ENCODE results near the gene SH2D4B.

- TF ChIP-seq CTCF (conservative IDR thresholded peaks at IDR 0.05; ENCODE audit: low read length) (no peak), EZH2phosphoT487 (IDR thresholded peaks at IDR 0.05; ENCODE audit: borderline replicate concordance, low read depth, low read length) (no peak)
Observed at GRCh38 chr10:80589726-80590373, 52.1 kb downstream of the SH2D4B start.

Measured in OCI-LY7 (cell line).